Astrocyte of the spinal cord (primary cell): ENCODE data around the gene CCDC88C.

Source experiments
- DNase-seq: peaks from one replicate; pipeline ENCODE4 v3.0.0; 2011; ENCODE audit warnings: low read depth, low spot score
- H3K4me3 ChIP-seq: 2 replicates; pipeline ENCODE4 v1.5.1; 2011; ENCODE audit warnings: low read depth, mild to moderate bottlenecking, low read length, moderate library complexity
- in situ Hi-C: cut with HindIII; loops from 2 replicates; pipeline ENCODE4 v1.10.0; 2017; ENCODE audit warnings: low sequenced_read_pairs
- TF ChIP-seq, protein P1 (sequence below): IDR thresholded peaks from 2 replicates; pipeline ENCODE4 v1.5.1; 2012; ENCODE audit warnings: low read depth, mild to moderate bottlenecking, low read length, inconsistent platforms

CCDC88C gene

GRCh38 chr14:91348845-91349465 is 68.7 kb downstream of the CCDC88C start:
- TF ChIP-seq, protein P1, sequence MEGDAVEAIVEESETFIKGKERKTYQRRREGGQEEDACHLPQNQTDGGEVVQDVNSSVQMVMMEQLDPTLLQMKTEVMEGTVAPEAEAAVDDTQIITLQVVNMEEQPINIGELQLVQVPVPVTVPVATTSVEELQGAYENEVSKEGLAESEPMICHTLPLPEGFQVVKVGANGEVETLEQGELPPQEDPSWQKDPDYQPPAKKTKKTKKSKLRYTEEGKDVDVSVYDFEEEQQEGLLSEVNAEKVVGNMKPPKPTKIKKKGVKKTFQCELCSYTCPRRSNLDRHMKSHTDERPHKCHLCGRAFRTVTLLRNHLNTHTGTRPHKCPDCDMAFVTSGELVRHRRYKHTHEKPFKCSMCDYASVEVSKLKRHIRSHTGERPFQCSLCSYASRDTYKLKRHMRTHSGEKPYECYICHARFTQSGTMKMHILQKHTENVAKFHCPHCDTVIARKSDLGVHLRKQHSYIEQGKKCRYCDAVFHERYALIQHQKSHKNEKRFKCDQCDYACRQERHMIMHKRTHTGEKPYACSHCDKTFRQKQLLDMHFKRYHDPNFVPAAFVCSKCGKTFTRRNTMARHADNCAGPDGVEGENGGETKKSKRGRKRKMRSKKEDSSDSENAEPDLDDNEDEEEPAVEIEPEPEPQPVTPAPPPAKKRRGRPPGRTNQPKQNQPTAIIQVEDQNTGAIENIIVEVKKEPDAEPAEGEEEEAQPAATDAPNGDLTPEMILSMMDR, result no peak
- no peak overlapping the region for H3K4me3 ChIP-seq
- in situ Hi-C loops, result no loop called here
- DNase-seq, result no peak

DNA sequence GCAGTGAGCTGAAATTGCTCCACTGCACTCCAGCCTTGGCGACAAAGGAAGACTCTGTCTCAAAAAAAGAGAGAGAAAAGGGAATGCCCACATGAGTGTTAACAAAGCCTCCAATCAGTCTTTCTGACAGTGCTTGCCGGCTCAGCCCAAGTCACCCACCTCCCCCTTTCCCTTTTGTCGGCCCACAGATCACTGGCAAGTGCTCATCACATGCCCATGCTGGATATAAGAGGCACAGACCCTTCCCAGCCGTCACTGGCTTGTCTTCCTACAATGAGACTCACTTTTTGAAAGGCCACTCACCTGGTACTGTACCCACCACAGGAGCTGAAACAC is 70.8 kb downstream of the CCDC88C start:
- in situ Hi-C loops, result no loop called here
- TF ChIP-seq, protein P1, result no peak
- no peak for DNase-seq
- H3K4me3 ChIP-seq, result no peak overlapping the region

- H3K4me3 ChIP-seq, result no peak overlapping the region
- TF ChIP-seq, protein P1, result no peak
- in situ Hi-C loops, result no loop called here
- no peak for DNase-seq
These were observed 73.5 kb downstream of the CCDC88C start for GRCh38 chr14:91344096-91344495.

DNA sequence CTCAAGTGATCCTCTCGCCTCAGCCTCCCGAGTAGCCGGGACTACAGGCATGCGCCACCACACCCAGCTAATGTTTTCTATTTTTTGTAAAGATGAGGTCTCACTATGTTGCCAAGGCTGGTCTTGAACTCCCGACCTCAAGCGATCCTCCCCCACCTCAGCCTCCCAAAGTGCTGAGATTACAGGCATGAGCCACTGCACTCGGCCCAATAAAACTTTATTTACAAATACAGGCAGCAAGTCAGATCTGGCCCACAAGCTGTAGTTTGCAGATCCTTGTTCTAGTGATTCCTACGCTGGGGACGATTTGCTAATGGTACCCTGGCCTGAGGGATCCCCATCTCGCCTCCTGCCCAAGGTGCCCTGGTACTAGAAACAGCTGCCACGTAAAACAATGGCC is 74.6 kb downstream of the CCDC88C start:
- in situ Hi-C loops, result no loop called here

DNA sequence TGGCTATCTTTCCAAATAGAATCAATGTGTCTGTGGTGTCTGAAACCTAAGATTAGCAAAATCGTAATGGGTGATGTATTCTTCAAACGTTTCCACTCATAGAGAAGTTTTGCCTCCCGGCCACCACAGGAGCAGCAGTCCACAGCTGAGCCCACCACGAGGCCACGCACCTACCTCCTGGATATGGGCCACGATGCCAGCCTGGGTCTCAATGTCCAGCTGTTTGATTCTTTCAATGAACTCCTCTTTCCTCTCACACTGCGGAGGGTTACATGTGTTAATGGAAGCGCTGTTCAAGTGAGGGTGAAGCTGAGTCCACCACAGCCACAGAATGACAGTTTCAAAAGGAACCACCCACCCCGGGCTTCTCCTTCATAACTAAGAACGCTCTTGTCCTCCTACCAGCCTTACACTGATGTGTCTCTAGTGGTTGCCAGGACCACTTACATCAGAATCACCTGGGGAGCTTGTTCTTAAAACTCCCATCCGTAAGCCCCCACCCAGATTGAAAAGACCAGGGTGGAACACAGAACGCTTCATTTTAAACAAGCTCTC is 75.3 kb downstream of the CCDC88C start:
- DNase-seq, result no peak
- in situ Hi-C loops, result no loop called here
- H3K4me3 ChIP-seq, result no peak overlapping the region
- TF ChIP-seq, protein P1, result no peak

More for the DNA sequence above, 74.6 kb downstream of the CCDC88C start:
- TF ChIP-seq, protein P1, result no peak
- H3K4me3 ChIP-seq, result no peak overlapping the region
- DNase-seq, result no peak

DNA sequence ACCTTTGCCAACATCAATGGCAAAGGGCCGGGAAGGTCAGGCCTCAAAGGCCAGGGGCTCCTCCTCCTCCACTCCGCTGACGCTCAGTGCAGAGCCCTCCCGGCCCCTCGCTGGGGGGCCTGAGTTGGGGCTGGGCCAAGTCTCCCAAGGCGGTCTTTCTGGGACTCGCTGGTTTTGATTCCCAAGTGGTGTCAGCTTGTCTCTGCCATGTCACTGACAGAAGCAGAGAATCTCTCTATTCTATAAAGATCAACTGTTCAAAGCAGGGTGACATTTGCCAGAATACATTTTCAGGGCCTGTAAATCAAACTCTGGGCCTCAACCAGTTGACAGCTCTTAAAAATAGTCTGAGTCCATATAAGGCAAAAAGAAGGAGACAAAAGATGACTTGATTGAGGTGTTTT is 75.9 kb downstream of the CCDC88C start:
- no peak overlapping the region for H3K4me3 ChIP-seq
- TF ChIP-seq, protein P1, result no peak
- DNase-seq, result no peak
- in situ Hi-C loops, result no loop called here

DNA sequence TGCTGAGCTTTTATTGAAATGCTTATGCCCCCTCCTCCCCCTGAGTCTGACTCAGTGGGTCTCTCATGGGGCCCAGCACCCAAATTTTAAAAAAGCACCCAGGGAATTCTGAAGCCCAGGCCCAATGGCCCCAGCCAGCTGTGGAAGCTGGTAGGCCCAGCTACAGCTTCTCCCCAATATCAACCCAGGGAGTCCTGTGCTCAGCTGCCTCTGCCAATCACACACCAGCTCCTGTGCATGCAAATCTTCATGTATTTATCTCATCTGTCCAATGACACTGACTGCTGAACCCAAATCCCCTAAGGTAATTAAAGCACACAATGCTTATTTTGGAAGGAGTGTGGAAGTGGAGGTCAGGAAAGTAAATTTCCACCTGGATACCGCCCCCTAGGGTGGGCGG is 76.3 kb downstream of the CCDC88C start:
- TF ChIP-seq, protein P1, result no peak
- no peak overlapping the region for H3K4me3 ChIP-seq
- in situ Hi-C loops, result no loop called here
- no peak for DNase-seq
